GM19467 (cell line): ENCODE results near the gene ZMYM4.

Experiments used
- ATAC-seq: cut with Tn5 transposase; IDR thresholded peaks from one replicate; pipeline ENCODE4 v1.9.1; 2021; ENCODE audit warnings: mild to moderate bottlenecking, moderate library complexity; ENCODE audit not compliant: unreplicated experiment

ZMYM4 gene

DNA sequence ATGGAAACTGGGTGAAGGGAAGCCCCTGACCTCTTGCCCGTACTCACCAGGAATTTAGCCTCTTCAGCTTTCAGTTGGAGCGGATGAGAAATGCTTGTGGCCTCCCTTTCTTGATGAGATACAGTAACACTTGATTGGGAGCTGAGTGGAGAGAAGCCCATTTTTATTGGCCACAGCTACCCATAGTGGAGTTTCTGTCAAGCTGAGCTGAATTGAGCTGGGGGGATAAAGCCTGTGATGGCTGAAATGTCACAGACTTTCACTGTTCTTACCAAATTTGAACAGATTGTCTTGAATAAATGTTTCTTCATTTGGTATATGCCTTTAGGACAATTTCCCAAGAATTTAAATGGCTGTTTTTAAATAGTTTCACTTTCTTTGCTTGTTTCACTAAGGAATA lies 125.9 kb downstream of the ZMYM4 start:
- ATAC-seq, result no peak

DNA sequence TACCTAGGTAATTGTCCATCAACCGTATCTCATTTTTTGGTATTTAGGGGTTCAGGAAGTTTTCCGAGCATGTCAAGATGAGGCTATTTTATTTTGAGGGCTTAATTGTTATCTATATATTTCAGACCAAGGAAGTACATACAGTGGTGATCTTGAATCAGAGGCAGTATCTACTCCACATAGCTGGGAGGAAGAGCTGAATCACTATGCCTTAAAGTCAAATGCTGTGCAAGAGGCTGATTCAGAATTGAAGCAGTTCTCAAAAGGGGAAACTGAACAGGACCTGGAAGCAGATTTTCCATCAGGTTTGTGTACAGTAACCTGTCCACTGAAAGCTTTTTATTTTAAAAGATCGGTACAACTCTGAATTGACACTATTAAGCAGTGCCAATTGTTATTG lies 130.2 kb downstream of the ZMYM4 start:
- no peak for ATAC-seq

DNA sequence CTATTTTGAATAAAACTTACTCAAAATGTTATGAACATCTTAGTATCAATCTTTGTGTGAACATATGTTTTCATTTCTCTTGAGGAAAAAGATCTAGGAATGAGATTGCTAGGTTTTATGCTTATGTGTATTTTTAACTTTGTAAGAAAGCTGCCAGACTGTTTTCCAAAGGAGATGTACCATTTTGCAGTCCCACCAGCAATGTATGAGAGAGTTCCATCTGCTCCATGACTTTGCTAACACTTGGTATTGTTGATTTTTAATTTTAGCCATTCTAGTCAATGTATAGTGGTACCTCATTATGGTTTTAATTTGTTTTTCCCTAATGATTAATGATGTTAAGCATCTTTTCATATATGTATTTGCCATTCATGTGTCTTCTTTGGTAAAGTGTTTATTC lies 132.5 kb downstream of the ZMYM4 start:
- no peak for ATAC-seq

DNA sequence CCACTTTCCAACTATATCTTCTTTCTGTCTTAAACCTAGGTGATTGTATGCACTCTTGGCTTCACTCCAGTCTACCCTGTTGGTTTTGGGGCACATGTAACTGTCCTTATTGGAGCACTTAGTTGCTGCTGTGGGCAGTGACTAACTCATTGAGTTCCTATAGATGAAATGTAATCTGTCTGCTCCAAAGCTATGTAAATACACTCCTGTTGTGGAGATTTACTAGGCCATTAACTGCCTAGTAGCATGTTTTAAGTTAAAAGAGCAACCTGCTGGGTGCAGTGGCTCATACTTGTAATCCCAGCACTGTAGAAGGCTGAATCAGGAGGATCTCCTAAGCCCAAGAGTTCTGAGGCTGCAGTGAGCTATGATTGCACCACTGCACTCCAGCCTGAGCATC lies 137.6 kb downstream of the ZMYM4 start:
- ATAC-seq, result no peak

DNA sequence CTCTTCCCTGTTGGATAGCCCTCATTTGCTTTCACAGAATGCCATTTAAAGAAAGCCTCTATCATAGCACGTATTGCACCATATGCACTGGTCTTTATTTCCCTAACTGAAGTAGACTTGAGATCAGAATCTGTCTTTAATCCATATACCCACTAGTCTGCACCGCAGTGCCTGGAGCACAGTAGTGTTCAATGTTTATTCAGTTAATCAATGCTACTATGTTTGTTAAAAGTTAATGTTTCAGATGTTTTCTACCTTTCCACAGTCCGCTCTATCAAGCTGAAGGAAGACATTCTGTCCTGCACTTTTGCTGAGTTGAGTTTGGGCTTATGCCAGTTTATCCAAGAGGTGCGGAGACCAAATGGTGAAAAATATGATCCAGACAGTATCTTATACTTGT lies 139.2 kb downstream of the ZMYM4 start:
- no peak for ATAC-seq

DNA sequence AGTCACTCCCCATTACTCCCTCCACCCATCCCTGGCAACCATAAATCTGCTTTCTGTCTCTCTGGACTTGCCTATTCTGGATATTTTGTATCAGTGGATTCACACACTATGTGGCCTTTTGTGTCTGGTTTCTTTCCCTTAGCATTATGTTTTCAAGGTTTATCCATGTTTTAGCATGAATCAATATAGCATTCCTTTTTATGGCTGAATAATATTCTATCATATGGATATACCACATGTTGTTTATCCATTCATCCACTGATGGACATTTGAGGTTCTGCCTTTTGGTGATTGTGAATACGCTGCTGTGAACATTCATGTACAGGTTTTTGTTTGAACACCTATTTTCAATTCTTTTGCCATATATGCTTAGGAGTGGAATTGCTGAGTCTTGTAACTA lies 140.4 kb downstream of the ZMYM4 start:
- ATAC-seq, result no peak

DNA sequence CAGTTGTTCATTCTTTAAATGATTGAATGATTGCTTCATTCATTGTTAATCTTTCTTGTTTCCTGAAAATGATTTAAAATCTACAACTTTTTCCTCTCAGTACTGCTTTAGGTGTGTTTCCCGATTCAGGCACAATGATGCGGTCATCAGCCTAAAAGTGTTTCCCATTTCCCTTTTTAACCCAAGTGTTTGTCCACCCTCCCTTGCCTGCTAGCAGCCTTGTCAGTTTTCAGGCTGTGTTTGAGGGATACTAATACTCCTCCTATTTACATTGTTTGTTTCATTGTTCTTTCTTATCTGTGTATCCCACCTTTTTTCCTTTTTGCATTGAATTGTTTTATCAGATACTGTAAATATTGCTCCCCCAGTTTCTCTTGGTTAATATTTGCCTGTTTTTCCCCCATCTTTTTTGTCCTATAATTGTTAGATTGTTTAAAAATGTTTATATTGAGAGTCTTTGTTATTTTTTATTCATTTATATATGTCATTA lies 157.6 kb downstream of the ZMYM4 start:
- no peak for ATAC-seq

DNA sequence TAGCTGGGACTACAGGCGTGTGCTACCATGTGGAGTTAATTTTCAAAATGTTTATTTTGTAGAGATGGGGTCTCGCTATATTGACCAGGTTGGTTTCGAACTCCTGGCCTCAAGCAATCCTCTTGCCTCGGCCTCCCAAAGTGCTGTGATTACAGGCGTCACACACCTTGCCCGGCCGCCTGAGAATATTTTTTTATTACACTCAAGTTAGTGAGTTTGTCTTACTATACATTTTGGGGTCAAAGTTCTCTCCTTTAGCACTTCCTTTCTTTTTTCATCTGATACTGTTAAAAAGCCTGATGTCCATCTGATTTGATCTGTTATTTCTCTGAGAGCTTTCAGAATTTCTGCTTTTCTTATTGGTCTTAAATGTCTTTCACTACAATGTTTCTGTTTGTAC lies 159.9 kb downstream of the ZMYM4 start:
- ATAC-seq, result no peak

DNA sequence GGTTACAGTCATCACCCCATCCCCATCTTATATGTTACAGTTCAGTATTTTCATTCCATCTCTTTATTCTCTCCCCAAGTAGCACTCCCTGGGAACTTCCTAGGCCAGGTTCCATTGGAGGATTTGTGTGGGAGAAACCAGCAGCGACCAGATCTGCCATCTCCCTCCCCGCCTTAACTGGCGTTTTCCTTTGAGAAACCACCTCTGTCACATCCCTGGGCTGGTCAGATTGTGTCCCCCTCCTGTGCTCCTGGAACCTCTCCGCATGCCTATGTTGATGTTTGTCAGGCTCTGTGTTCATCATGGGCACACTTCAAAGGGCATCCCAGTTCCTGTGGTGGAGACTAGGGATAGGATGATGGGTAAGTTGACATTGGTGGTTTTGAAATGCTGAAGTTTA lies 162.3 kb downstream of the ZMYM4 start:
- no peak for ATAC-seq

DNA sequence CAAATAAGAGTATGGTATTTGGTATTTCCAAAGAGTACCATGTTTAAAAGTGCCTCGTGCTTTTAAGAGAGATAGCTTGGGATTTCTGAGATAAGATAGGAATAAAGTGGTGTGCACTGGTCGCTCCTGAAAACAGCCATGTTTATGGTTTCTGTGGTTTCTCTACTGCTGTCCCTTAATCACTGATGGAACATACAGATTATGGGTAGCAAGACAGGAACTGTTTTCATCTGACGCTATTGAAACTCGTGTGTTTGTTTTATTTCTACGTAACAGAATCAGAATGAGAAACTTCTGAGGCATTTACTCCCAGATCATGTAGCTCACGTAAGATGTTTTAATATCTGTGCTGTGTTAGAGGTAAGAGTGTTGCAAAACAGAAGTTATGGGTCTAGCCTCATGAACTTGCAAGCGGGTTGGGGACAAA lies 162.7 kb downstream of the ZMYM4 start:
- ATAC-seq, result no peak

DNA sequence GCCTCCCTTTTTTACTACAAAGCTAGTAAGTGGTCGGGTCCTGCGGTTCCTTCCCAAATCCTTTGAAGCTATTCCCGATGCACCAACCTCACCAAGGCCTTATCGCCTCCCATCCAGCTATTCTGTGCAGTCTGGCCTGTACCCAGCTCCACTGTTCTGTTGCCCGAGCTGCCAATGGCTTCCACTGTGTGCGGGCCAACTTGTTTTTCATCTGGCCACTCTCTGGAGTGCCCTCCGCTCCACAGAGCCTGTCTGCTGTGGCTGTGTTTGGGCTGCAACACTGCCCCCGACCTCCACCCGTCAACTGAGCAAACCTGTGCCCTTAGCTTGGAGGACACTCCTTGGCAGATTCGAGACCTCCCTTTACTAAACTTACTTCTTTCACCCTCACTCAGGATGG lies 163.7 kb downstream of the ZMYM4 start:
- ATAC-seq, result no peak

DNA sequence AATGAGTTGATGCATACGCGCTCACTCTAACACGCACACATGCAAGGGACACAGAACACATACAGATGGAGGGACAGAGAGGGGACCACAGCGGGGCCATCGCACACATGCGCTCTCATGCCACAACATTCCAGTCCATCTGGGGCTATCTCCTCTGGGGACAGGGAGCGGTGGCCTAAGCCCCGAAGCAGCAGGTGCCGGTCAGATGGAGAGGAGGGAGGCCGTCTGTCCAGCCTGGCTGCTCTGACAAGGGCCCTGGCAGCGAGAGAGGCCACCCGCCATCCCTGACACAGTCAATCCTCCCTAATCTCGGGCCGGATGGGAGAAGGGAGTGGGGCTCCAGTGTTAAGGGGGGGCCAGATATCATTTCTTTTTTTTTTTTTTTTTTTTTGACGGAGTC lies 165.2 kb downstream of the ZMYM4 start:
- no peak for ATAC-seq

DNA sequence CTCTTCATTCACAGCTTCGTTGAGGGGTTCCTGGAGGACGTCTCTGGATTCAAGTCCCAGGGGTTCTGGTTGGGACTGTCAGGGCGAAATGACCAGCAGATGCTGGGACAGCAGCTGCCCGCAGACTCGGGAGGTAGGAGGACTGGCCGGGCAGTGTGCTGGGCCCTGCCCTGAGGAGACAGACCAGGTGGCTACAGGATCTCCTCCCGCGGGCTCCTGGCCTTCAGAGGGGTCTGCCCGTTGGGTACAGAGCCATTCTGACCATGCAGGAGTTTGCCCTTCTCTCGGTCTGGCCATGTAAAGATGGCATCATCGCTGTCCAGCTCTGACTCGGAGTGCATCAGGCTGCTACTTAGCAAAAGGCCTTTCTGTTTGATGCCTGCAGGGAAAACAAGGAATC lies 166.2 kb downstream of the ZMYM4 start:
- no peak for ATAC-seq

DNA sequence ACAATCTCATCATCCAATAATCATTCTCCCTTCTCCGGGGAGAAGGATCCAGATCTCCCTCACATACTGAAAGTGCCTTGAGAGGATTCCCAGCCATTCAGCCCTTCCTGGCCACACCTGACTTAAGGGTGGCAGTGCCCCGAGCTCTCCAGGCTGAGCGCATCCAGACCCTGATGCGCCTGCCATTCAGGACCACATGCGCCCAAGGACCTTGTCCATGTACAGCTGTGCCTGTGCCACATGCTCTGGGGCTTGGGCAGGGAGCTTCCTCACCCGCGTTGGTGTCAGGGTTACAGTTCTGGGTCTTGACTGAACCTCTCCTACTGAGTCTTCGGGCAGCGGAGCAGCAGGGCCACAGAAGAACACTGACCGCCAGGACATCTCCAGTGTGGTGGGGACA lies 167.6 kb downstream of the ZMYM4 start:
- no peak for ATAC-seq

DNA sequence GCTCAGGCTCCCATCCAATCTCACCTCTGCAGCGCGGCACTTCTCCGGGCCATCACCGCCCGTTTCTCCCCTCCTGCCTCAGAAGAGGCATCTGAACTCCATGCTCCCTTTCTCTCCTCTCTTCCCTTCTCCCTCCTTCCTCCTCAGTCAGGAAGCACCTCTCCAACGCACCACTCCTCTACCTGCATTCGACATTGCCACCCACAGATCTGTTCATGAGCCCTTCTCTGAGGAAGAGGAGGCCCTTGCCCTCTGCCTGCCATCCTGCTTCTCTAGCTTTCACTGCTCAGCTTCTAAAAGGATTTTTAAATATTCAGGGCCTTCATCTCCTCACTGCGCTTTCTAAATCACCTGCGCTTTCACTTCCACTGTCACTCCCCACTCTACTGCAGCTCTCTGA lies 168.7 kb downstream of the ZMYM4 start:
- no peak for ATAC-seq

DNA sequence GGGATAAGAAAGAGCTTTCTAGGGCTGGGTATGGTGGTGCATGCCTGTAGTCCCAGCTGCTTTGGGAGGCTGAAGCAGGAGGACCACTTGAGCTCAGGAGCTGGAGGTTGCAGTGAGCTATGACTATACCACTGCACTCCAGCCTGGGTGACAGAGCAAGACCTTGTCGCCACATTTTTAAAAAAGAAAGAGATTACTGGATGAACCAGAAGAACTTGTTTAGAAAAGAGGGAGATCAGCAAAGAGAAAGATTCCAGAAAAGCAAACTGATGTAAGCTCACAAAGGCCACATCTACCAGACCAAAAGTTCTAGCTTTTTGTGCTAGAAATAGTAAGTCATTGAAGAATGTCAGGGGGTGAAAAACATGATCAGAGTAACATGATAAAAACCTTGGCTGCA lies 171.1 kb downstream of the ZMYM4 start:
- ATAC-seq, result no peak

DNA sequence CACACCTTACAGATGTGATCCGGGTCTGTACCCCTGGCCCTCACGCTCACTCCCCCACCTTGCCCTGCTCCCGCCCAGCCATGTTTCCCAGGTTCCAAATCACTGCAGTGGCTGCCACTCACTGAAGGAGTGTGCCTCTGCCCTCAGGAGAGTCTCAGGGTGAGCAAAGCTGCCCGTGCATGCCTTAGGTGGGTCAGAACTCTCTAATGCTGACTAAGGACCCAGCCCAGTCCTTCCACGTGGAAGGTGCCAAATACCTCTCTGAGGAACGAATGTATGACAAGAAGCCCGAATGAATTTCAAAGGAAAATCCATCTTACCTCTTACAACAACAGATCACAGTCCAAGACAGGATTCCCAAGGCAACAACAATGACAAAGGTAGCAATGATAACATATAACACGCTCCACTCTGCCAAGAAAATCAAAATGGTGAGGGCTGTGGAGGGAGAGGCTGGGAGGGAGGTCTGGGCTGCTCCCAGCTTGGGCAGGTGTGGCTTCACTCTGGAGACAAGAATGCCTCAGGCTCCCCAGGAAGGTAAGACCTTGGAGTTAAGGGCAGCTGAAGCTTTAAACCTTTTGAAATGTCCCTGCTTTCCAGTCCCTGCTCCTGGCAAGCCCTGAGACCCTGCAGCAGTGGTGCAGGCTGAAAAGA lies 173.5 kb downstream of the ZMYM4 start:
- ATAC-seq, result no peak

DNA sequence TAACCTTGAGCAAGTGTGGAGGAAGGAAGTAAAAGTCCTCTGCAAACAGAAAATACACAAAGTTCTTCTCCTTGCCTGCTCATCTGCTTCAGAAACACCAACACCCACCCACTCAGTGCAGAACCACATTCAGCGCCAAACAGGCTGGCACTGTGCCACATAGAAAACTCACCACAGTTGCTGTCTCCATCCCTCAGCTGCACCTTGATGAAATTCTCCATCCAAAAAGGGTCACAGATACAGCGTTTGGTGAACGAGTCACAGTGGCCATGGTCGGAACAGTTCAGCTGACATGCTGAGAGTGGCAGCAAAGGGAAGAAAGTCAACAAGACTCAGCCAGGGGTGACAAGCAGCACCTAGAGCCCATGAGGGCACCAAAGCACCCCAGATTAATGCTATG lies 174.2 kb downstream of the ZMYM4 start:
- ATAC-seq, result no peak

DNA sequence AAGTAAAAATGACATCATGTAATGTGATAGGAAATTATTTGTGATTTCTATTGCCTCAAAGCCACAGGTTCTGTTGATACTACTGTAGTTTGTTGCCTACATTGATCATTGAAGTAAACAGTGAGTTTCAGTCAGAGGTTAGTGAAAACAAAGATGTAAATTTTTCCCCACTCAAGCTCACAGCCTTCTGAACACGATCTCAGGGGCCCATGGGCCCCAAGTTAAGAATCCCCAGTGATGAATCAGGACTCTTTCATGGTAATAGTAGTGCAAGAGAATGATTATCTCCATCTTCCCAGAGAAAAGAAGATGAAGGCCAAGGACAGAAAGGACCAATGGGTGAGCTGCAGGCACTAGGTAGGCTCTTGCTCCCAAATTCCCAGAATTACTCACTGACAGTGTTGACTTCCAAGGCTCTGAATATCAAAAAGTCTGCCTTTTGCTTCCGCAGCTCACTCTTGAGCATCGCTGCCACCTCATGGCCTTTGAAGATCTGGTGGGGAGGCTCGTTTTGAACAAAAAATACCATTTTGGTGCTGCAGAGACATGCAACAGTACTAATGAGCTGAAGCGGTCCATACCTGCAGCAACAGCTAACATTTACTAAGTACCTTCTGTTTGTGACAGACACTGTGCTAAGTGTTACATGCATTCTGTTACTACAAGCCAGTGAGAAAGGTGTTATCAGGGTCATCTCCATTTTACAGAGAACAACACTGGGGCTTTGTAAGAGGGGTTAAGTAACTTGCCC lies 175.4 kb downstream of the ZMYM4 start:
- ATAC-seq, result no peak

DNA sequence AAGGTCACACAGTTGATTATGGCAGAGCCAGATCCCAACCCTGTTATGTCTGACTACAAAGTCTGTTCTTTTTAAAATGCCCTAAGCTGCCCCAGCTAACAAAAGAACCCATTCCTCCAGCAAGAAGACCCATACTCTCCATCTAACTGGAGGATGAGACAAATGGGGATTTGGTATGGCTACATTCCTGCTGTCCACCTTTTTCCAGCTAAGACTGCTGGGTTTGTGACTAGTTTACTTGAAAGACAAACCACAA lies 175.9 kb downstream of the ZMYM4 start:
- ATAC-seq, result no peak

DNA sequence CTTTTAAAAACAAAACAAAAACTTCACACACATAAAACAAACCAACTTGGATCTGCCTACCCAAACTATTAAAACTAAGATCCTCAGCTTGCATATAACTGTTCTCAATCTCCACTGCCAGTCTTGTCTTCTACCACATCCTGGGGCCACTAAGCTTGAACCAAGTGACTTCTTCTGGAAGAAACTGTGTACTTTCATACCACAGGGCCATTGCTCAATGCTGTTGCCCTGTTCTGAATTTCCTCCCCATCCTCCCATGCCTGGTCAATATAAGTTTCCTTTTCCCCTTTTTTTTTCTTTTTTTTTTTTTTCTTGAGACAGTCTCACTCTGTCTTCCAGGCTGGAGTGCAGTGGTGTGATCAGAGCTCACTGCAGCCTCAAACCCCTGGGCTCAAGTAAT lies 178.8 kb downstream of the ZMYM4 start:
- no peak for ATAC-seq

DNA sequence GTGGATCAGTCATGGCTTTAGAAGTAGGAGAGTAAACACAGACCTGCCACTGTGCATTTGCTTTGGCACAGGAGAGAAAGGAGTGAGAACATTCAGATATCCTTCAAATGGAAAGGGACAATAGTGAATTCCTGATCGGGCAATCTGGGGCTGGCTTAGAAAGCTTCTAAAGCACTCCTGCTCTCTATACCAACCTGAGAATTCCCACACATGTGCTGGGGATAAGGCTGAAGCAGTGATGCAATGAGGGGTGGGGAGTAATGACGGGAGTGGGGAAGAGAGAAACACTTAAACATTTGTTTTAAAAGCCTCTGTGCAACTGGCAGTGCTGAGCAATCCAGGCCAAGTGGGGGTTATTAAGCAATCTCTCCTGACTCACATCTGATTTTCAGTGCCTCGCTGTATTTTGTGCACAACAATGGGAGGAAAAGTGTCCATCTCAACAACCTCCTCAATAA lies 179.9 kb downstream of the ZMYM4 start:
- ATAC-seq, result no peak
